ENCODE results near the gene PLEKHA4.
"Not testable (repeated sequence)": the region's sequence is repeated elsewhere in the genome, so short reads cannot be mapped to it uniquely, and the experiment has no call there.

The PLEKHA4 gene

GRCh38 chr19:48868114-48868886 lies at the start of gene PLEKHA4:
Gene PLEKHA4, minus strand, starts transcription at chr19:48868617. Its CDS starts 997 bp downstream, at chr19:48867620.
- peak; percentile 56 for DNase-seq

GRCh38 chr19:48918071-48918470 lies 49.7 kb upstream of the PLEKHA4 start:
- no peak for DNase-seq

- no peak for DNase-seq
Measured at GRCh38 chr19:48915757-48916156, 47.3 kb upstream of the PLEKHA4 start.

- no peak for DNase-seq
Measured at GRCh38 chr19:48914181-48914580, 45.8 kb upstream of the PLEKHA4 start.

GRCh38 chr19:48913114-48913889 lies 44.9 kb upstream of the PLEKHA4 start:
- DNase-seq: no peak

GRCh38 chr19:48910803-48911202 lies 42.4 kb upstream of the PLEKHA4 start:
- DNase-seq: no peak

GRCh38 chr19:48909424-48910077 lies 41.1 kb upstream of the PLEKHA4 start:
- not testable (repeated sequence) for DNase-seq

- no peak for DNase-seq
Measured at GRCh38 chr19:48907671-48908070, 39.3 kb upstream of the PLEKHA4 start.

- no peak for DNase-seq
Measured at GRCh38 chr19:48906324-48906723, 37.9 kb upstream of the PLEKHA4 start.

GRCh38 chr19:48905664-48906063 lies 37.2 kb upstream of the PLEKHA4 start:
- DNase-seq: no peak

GRCh38 chr19:48903788-48904187 lies 35.4 kb upstream of the PLEKHA4 start:
- not testable (repeated sequence) for DNase-seq

GRCh38 chr19:48902291-48902690 lies 33.9 kb upstream of the PLEKHA4 start:
- DNase-seq: not testable (repeated sequence)

- no peak for DNase-seq
Measured at GRCh38 chr19:48900477-48901406, 32.3 kb upstream of the PLEKHA4 start.

- DNase-seq: peak; percentile 99
Measured at GRCh38 chr19:48899781-48900476, 31.5 kb upstream of the PLEKHA4 start, which contains the start of gene NUCB1. Gene NUCB1, plus strand, starts transcription at chr19:48900312. Its CDS starts 485 bp downstream, at chr19:48900797.

GRCh38 chr19:48899386-48899749 lies 31.0 kb upstream of the PLEKHA4 start:
- DNase-seq: not testable (repeated sequence)

GRCh38 chr19:48897181-48897580 lies 28.8 kb upstream of the PLEKHA4 start:
- no peak for DNase-seq

GRCh38 chr19:48896191-48896720 lies 27.8 kb upstream of the PLEKHA4 start:
- DNase-seq: peak; percentile 34

- DNase-seq: no peak
Measured at GRCh38 chr19:48895226-48895625, 26.8 kb upstream of the PLEKHA4 start.

- no peak for DNase-seq
Measured at GRCh38 chr19:48890551-48890950, 22.1 kb upstream of the PLEKHA4 start.

GRCh38 chr19:48889496-48889895 lies 21.1 kb upstream of the PLEKHA4 start:
- not testable (repeated sequence) for DNase-seq

- no peak for DNase-seq
Measured at GRCh38 chr19:48887861-48888612, 19.6 kb upstream of the PLEKHA4 start.

All from fibroblast of upper back skin (primary cell).